Stimulated activated naive B cell treated with anti-CD40 and anti-IgM and Interleukin-4, amounts not matched to agents 10 μg/mL and 1 μg/mL and 100 μg/mL, for 72 hours (primary cell): ENCODE measurements around the gene ZNF583.

Experiments
- ATAC-seq, 2 donors: fragments of 150-1000 bp; cut with Tn5 transposase; replicated peaks; 2 replicates each; pipeline ENCODE4 v1.10.0; 2021; ENCODE audit warnings: moderate library complexity in 1 of 2
- DNase-seq: peaks from one replicate; pipeline ENCODE4 v3.0.0; 2021
- H3K27ac Mint-ChIP-seq: one replicate; pipeline ENCODE4 v1.8.0; 2022; ENCODE audit warnings: mild to moderate bottlenecking, mixed read lengths
- H3K27me3 Mint-ChIP-seq, 2 donors: one replicate each; pipeline ENCODE4 v1.8.0; 2022; ENCODE audit warnings: mixed read lengths in 2 of 2
- H3K36me3 Mint-ChIP-seq, 2 donors: one replicate each; pipeline ENCODE4 v1.8.0; 2022; ENCODE audit warnings: mixed read lengths in 2 of 2, mild to moderate bottlenecking in 1 of 2
- H3K4me1 Mint-ChIP-seq, 2 donors: one replicate each; pipeline ENCODE4 v1.8.0; 2022; ENCODE audit warnings: mixed read lengths in 2 of 2, mild to moderate bottlenecking in 1 of 2
- H3K4me3 Mint-ChIP-seq, 2 donors: one replicate each; pipeline ENCODE4 v1.8.0; 2022; ENCODE audit warnings: mild to moderate bottlenecking in 2 of 2, mixed read lengths in 2 of 2, moderate library complexity in 1 of 2
- H3K9me3 Mint-ChIP-seq, 2 donors: one replicate each; pipeline ENCODE4 v1.8.0; 2022; ENCODE audit warnings: mixed read lengths in 2 of 2, mild to moderate bottlenecking in 1 of 2

ZNF583 gene

DNA sequence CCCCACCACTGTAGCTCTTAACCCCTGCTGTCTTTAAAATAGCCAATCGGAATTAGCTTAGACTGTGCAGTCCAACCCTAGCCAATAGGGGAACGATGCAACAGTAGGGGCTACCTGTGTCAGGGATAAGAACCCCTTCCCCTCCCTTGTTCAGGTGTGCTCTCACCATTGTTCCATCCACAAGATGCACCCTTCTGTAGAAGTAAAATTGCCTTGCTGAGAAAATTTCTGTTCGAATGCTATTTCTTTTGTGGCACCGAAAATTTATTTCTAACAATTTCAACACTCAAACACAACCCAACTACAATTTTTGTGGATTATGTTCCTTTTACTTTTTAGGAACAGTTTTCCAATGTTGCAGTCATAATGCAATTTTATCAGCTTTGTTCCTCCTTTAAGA lies 3.6 kb upstream of the ZNF583 start:
- peaks cover 18 to 31% of the 10 kb centered on the region in 2 donors for H3K4me1 Mint-ChIP-seq
- peaks cover 79 to 81% of the 10 kb centered on the region in 2 donors for H3K36me3 Mint-ChIP-seq
- DNase-seq: no peak
- H3K4me3 Mint-ChIP-seq: no peak overlapping the region
- H3K27ac Mint-ChIP-seq: no peak overlapping the region
- ATAC-seq: no peak
- H3K27me3 Mint-ChIP-seq: no peaks in the 10 kb centered on the region
- peaks cover 33 to 47% of the 10 kb centered on the region in 2 donors for H3K9me3 Mint-ChIP-seq

DNA sequence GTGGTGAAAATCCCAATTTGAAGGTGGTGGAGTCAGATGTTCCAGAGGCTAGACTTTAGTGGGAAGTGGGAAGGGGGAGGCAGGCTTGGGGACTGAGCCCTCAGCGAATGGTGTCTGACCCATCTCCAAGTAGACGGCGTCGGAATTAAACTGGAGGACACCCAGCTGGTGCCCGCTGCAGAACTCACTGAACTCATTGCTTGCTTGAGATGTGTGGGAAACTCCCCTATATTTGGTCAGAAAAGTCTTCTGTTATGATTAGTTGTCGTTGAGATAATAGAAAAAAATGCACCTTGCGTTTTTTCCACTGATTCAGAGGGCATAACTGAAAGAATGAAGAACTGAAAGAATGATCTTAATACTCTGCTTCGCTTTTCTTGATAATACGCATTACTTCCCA lies 871 bp upstream of the ZNF583 start:
- peak; percentile 25 for DNase-seq
- ATAC-seq: peak; percentile 57
- Mint-ChIP-seq H3K27me3 (no peaks in the 10 kb centered on the region), H3K27ac (peak overlapping the region; percentile 100), H3K4me1 (peaks cover 18 to 33% of the 10 kb centered on the region in 2 donors), H3K4me3 (peak overlapping the region; percentile 77 to 86), H3K9me3 (peaks cover 30 to 49% of the 10 kb centered on the region in 2 donors), H3K36me3 (peaks cover 77 to 78% of the 10 kb centered on the region in 2 donors)

DNA sequence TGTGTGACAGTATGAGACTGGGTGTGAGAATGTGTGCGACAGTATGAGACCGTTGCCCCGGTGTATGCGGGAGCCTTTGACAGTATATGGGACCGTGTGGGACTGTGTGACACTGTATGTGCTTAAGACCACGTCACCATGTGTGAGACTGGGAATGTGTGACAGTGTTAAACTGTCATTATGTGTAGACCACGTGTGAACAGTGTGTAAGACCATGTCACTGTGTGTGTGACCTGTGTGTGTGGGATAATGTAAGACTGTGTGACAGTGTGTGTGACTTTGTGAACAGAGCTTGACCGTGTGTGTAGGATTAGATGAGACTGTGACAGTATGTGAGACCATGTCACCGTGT lies 549 bp downstream of the ZNF583 start:
- peak overlapping the region; percentile 77 to 86 for H3K4me3 Mint-ChIP-seq
- H3K27me3 Mint-ChIP-seq: no peaks in the 10 kb centered on the region
- H3K36me3 Mint-ChIP-seq: peaks cover 76% of the 10 kb centered on the region in 2 donors
- peaks cover 18 to 33% of the 10 kb centered on the region in 2 donors for H3K4me1 Mint-ChIP-seq
- ATAC-seq: no peak
- peak overlapping the region; percentile 100 for H3K27ac Mint-ChIP-seq
- DNase-seq: no peak
- peaks cover 32 to 46% of the 10 kb centered on the region in 2 donors for H3K9me3 Mint-ChIP-seq

DNA sequence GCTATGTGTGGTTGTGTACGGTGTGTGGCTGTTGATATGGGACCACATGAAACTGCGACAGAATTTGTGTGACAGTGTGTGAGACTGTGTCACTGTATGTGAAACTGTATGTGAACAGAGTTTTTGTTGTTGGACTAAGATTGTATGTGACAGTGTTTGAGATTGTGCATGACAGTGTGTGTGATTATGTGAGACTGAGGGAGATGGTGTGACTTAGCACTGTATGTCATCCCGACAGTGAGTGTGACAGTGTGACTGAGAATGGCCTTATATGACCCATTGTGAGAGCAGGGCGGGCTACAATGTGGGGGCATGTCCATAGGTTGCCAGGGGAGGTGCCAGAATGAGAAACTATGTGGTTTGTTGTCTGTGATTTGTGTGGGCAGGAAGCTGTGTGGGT lies 930 bp downstream of the ZNF583 start:
- Mint-ChIP-seq H3K4me3 (peak overlapping the region; percentile 77 to 86), H3K27ac (peak overlapping the region; percentile 100), H3K9me3 (peaks cover 33 to 49% of the 10 kb centered on the region in 2 donors), H3K36me3 (peaks cover 75 to 78% of the 10 kb centered on the region in 2 donors), H3K27me3 (no peaks in the 10 kb centered on the region), H3K4me1 (peaks cover 18 to 32% of the 10 kb centered on the region in 2 donors)
- no peak for ATAC-seq
- DNase-seq: no peak

DNA sequence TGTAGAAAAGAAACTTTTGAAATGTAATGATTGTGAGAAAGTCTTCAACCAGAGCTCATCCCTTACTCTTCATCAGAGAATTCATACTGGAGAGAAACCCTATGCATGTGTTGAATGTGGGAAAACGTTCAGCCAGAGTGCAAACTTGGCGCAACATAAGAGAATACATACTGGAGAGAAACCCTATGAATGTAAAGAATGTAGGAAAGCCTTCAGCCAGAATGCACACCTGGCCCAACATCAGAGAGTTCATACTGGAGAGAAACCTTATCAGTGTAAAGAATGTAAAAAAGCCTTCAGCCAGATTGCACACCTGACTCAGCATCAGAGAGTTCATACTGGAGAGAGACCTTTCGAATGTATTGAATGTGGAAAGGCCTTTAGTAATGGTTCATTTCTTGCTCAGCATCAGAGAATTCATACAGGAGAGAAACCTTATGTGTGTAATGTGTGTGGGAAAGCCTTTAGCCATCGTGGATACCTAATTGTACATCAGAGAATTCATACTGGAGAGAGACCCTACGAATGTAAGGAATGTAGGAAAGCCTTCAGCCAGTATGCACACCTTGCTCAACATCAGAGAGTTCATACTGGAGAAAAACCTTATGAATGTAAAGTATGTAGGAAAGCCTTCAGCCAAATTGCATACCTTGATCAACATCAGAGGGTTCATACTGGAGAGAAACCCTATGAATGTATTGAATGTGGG lies 19.3 kb downstream of the ZNF583 start:
- no peak for ATAC-seq
- Mint-ChIP-seq H3K36me3 (peaks cover 52 to 66% of the 10 kb centered on the region in 2 donors), H3K9me3 (peaks cover 29 to 32% of the 10 kb centered on the region in 2 donors), H3K4me3 (no peak overlapping the region), H3K27me3 (no peaks in the 10 kb centered on the region), H3K27ac (no peak overlapping the region), H3K4me1 (no peaks in the 10 kb centered on the region)
- no peak for DNase-seq

DNA sequence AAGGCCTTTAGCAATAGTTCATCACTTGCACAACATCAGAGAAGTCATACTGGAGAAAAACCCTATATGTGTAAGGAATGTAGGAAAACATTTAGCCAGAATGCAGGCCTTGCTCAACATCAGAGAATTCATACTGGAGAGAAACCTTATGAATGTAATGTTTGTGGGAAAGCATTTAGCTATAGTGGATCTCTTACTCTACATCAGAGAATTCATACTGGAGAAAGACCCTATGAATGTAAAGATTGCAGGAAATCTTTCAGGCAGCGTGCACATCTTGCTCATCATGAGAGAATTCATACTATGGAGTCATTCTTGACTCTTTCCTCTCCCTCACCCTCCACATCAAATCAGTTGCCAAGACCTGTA lies 19.8 kb downstream of the ZNF583 start:
- no peak overlapping the region for H3K4me3 Mint-ChIP-seq
- peaks cover 27 to 32% of the 10 kb centered on the region in 2 donors for H3K9me3 Mint-ChIP-seq
- ATAC-seq: no peak
- H3K36me3 Mint-ChIP-seq: peaks cover 47 to 61% of the 10 kb centered on the region in 2 donors
- H3K27ac Mint-ChIP-seq: no peak overlapping the region
- H3K27me3 Mint-ChIP-seq: no peaks in the 10 kb centered on the region
- H3K4me1 Mint-ChIP-seq: no peaks in the 10 kb centered on the region
- no peak for DNase-seq

DNA sequence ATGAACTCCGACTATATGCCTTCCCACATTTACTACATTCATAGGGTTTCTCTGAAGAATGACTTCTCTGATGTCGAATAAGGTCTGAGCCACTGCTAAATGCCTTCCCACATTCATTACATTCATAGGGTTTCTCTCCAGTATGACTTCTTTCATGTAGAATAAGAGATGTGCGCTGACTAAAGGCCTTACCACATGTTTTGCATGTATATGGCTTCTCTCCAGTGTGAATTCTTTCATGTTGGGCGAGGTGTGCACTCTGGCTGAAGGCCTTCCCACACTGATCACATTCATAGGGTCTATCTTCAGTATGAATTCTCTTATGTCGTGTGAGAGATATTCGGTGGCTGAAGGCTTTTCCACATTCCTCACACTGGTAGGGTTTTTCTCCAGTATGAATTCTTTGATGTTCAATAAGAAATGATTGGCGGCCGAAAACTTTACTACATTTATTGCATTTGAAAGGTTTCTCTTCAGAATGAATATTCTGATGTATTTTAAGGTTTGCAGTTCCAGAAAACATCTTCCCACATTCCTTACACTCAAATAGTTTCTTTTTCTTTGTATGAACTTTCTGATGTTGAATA lies 37.2 kb downstream of the ZNF583 start:
- Mint-ChIP-seq H3K36me3 (peaks cover 38 to 44% of the 10 kb centered on the region in 2 donors), H3K27ac (no peak overlapping the region), H3K4me1 (no peaks in the 10 kb centered on the region), H3K4me3 (no peak overlapping the region), H3K9me3 (peaks cover 43 to 44% of the 10 kb centered on the region in 2 donors), H3K27me3 (no peaks in the 10 kb centered on the region)
- ATAC-seq (no peak), DNase-seq (no peak)

DNA sequence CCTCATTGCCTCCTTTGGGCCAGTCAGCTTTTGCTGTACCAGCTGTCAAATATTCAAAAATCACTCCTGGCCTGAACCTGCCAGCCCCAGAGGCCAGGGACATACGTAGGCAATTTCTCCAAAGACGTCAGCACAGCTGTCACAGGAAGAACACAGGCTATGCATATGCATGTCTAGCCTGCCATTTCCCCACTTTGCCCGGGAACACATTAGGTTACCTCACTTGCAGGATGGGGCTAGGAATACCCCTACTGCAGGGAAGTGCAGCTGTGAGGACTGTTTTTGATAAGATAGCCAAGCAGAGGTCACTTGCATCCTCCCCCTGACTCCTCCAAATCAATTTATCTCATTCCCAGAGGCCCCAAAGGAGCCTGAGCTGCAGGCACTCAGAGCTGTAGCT lies 70.2 kb downstream of the ZNF583 start:
- Mint-ChIP-seq H3K27ac (no peak overlapping the region), H3K36me3 (peaks cover 58 to 76% of the 10 kb centered on the region in 2 donors), H3K4me1 (peaks cover 20 to 29% of the 10 kb centered on the region in 2 donors), H3K4me3 (no peak overlapping the region), H3K27me3 (peaks cover 0 to 12% of the 10 kb centered on the region in 2 donors), H3K9me3 (peaks cover 14 to 30% of the 10 kb centered on the region in 2 donors)
- no peak for ATAC-seq
- DNase-seq: no peak

DNA sequence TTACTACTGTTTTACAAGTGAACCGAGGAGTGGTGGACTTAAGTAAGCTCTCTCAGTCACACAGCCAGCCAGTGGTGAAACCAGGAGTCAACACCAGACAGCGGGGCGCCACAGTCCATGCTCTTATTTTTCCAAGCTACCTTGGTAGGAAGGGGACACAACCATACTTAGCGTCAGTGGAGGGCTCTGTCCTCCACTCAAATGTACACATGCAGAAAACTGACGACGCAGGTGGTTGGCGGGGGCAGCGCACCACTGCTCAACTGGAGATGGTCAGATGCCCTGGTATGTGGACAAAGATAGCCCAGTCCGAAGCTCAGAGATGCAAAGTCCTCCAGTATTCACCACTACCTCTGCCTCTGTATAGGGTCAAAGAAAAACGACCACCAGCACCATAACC lies 72.0 kb downstream of the ZNF583 start:
- Mint-ChIP-seq H3K27ac (peak overlapping the region; percentile 99), H3K27me3 (peaks cover 0 to 12% of the 10 kb centered on the region in 2 donors), H3K4me3 (peak overlapping the region; percentile 88 to 96), H3K36me3 (peaks cover 49 to 68% of the 10 kb centered on the region in 2 donors), H3K9me3 (peaks cover 9 to 24% of the 10 kb centered on the region in 2 donors), H3K4me1 (peaks cover 21 to 29% of the 10 kb centered on the region in 2 donors)
- DNase-seq (no peak), ATAC-seq (no peak)
